GM19025 (cell line): Measurements from ENCODE around the gene SEC14L5.
"Not testable (repeated sequence)": the region's sequence is repeated elsewhere in the genome, so short reads cannot be mapped to it uniquely, and the experiment has no call there.

Experiments
- ATAC-seq: cut with Tn5 transposase; IDR thresholded peaks from one replicate; pipeline ENCODE4 v1.9.1; 2021; ENCODE audit warnings: mild to moderate bottlenecking, low read depth, moderate library complexity; ENCODE audit not compliant: unreplicated experiment

The SEC14L5 gene

DNA sequence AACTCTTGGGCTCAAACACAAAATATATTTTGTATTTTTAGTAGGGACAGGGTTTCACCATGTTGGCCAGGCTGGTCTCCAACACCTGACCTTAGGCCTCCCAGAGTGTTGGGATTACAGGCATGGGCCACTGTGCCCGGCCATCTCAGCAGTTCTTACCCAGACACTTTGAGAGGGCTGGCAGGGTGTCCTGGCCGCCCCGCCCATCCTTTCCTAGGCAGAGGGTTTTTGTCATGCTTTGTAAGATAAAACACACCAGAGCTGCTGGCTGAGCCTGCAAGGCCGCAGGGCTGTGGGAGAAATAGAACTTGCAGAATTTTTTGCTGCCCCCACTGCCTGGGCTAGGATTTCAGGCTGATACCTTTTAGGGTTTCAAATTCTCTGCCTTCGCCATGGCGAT is 29.9 kb upstream of the SEC14L5 start:
- ATAC-seq = no peak

DNA sequence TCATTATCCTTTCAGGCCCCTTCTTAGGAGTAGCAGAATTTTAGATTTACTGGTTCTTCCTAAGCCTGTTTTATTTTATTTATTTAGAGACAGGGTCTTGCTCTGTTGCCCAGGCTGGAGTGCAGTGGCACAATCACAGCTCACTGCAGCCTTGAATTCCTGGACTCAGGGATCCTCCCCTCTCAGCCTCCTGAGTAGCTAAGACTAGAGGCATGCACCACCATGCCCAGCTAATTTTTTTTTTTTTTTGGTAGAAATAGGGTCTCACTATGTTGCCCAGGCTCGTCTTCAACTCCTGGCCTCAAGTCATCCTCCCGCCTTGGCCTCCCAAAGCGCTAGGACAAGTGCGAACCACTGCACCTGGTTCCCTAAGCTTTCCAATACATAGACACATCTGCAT is 28.5 kb upstream of the SEC14L5 start:
- not testable (repeated sequence) for ATAC-seq

DNA sequence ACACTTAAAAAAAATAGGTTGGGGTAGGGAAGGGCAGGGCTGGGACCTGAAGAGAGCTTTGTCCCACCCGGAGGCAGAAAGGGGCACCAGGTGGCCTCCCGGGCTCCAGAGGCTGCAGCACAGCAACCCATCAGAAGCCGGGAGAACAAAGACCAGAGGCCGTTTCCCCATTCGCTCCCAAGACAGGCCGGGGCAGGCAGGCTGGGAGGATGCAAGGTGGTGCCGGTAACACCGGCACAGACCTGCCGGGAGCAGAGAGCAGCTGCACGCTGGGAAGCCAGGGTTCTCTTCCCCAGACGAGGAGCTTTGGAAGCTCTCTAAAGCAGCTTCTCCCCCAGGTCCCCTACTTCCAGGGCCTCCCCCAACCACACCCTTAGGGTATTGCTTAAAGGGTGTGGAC is 26.7 kb upstream of the SEC14L5 start:
- ATAC-seq = no peak

DNA sequence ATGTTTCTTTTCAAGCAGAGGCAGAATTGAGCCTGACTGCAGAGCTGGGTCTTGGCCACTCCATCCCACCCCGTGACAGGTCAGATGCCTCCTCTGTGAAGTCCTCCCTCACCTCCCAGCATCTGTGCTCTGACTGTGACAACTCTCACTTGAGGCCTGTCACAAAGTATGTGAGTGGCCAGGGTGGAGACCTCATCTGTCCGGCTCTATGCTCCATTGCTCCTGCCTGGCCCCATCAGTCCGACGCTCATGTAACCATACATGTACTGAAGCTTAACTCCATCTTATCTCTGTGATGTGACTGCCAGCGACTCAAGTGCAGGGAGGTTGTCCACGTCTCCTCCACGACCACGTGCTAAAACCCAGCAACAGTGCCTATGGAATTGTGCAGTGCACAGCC is 24.7 kb upstream of the SEC14L5 start:
- no peak for ATAC-seq

- no peak for ATAC-seq
These were observed 24.2 kb upstream of the SEC14L5 start for GRCh38 chr16:4933871-4934395.

DNA sequence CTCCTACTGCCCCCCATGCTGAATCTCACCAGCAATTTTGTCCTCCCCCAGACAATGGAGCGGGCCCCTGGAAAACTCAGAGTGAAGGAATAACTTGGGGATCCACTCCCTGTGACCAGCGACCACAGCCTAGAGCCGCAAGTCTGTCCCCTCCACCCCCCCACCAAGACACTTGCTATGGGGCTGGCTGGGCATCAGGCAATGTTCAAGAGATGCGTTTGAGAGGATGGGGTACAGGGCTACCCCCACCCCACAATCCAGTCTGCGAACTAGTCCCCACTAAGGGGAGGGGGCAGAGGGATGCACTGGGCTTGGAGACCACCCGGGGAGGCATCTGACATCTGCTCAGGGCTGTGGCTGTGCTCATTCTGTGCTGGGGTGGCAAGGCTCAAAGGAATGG is 23.5 kb upstream of the SEC14L5 start:
- no peak for ATAC-seq

DNA sequence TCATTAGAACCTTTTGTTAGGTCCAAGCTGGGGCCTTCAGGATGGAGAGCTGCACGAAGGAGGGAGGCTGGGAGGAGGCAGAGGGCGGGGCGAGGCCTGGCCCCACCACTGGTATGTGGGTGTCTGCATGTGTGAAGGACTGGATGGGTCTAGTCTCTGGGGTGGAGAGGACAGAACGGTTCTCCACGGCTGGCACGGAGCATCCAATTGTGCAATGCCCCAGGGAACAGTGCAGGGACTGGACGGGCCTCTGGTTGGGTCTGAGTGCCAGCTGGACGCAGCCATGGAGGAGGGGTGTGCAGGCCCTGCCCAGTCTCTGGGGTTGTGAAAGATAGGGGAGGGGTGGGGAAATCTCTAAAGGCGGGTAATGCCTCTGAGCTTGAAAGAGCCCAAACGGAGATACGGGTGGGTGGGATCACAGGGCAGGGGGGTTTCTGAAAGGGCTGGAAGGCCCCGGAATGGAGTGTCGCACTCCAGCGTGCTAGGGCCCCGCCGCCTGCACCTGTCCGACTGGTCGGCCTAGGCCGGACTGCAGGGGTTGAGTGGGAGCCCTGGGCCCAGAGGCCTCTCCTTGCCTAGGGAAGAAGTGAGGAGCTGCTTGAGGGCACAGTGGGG is 22.8 kb upstream of the SEC14L5 start:
- no peak for ATAC-seq

DNA sequence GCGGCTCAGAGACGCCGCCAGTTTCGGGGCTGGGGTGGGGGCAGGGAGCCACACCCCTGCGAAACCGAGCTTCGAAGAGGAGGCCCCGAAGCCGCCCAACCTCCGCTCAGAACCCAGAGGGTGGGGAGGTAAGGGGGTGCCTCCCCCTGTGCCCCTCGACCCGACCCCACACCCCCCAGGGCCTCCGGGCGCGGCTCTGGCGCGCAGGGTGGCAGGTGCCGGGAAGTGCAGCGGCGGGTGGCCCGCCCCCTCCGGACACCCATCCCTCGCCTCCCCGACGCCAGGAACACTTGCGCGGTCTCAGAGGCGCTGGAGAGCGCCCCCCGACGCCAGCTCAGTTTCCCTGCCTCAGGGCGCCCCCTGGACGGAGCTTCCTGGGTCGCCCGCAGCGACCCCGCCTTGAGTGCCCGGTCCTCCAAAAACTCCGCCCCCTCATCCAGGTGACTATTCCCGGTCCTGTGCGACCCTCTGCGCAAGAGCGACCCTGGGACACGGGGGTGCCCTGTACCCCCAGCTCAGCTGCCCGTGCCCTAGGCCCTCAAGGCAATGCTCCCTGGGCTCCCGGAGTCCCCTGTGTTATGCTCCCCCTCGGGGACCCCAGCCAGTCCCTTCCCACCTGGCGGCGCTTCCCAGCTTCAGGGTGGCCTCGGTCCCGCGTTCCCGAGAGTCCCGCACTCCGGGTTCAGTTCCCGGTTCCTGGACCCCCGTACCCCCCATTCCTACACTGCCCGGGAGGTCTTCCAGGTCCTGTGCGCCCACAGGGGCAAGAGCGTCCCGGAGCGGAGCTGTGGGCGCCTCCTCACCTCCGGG is 21.7 kb upstream of the SEC14L5 start:
- ATAC-seq = no peak

- no peak for ATAC-seq
These were observed 20.9 kb upstream of the SEC14L5 start, which contains the start of gene PPL for GRCh38 chr16:4936991-4937781. TSS of gene PPL (minus strand) at chr16:4937148. CDS start at chr16:4937045, 103 bp downstream.

DNA sequence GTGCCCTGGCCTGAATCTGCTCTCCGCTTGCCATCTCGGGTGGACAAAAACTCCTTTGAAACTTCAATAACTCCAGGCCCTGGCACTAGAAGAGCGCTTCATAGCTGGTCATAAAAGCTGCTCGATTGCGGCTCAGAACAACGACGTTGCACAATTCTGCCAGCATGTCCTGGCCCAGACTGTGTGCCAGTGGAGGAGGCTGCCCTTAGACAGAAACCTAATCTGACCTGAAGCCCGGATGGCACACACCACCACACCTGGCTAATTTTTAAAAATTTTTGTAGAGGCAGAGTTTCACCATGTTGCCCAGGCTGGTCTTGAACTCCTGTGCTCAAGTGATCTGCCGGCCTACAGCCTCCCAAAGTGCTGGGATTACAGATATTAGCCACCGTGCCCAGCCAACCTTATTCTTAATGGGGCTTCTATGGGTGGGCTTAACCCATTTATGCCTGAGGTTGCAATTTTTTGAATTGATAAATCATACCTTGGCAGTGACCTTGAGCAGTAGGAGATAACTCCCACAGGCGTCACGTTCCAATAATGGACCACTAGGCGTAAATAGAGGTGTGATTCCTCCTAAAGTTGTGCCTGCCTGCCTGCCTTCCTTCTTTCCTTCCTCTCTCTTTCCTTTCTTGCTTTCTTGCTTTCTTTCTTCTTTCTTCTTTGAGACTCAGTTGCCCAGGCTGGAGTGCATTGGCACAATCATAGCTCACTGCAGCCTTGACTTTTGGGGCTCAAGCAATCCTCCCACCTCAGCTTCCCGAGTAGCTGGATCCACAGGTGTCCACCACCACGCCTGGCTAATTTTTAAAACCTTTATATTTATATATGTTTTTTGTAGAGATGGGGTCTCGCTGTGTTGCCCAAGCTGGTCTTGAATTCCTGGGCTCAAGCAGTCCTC is 20.1 kb upstream of the SEC14L5 start:
- no peak for ATAC-seq

GRCh38 chr16:4938683-4939030 is 19.5 kb upstream of the SEC14L5 start:
- ATAC-seq = no peak

GRCh38 chr16:4940719-4941118 is 17.4 kb upstream of the SEC14L5 start:
- no peak for ATAC-seq

DNA sequence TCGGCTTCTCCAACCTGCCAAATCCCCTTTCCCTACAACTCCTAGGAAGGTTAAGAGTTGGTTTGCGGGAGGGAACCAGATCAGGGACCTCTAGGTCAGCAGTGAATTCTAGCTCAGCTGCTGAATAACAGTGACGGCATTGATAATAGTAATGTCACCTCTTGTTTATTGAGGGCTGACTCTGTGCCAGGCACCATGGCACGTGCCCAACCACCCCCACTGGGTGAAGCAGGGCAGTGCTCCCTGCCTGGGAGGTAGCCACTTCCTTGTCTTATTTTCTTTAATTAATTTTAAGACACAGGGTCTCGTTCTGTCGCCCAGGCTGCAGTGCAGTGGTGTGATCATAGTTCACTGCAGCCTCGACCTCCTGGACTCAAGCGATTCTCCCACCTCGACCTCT is 15.6 kb upstream of the SEC14L5 start:
- ATAC-seq = no peak

DNA sequence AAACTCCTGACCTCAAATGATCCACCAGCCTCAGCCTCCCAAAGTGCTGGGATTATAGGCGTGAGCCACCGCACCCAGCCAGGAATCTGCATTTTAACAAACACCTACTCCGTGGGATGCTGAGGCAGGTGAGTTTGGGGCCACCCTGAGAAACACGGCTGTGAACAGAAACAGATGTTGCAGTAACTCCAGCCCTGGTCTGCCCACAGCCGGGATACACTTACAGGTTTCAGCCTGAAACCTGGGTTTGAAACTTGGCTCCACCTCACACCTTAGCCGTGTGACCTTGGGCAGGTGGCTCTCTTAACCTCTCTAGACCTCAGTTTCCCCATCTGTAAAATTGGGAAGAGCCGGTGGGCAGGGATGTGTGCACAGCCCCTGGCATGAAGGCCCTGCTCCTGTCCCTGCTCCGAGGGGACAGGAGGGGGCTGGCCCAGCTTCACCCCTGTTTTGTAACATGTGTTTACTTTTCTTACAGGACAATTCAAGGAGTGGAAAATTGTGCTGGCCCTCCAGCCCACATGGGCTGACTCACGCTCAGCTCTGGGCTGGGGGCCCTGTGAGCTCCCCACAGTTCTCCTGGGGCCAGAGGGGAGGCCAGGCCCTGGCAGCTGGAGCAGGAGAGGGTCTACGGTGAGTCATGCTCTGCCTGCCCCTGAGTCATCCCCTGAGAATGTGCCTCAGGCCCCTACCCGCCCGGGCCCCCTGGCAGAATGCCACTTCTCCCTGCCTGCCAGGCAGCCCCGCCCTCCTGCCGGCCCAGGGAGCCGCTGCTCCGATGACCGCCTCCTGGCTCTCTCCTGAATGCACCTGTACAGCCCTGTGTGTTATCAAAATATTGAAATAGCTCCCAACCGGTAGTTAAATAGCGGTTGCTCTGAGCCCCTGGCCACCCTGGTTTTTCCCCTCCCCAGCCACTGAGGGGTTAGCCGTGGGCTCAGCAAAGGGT is 13.5 kb upstream of the SEC14L5 start:
- ATAC-seq = no peak

- ATAC-seq = no peak
These were observed 12.3 kb upstream of the SEC14L5 start for GRCh38 chr16:4945560-4946502.

GRCh38 chr16:4946917-4947316 is 11.2 kb upstream of the SEC14L5 start:
- ATAC-seq = no peak

GRCh38 chr16:4947722-4948503 is 10.2 kb upstream of the SEC14L5 start:
- ATAC-seq = no peak
